Measurements from ENCODE around the gene PIGM.
"Not testable (repeated sequence)": the region's sequence is repeated elsewhere in the genome, so short reads cannot be mapped to it uniquely, and the experiment has no call there.

Gene PIGM

DNA sequence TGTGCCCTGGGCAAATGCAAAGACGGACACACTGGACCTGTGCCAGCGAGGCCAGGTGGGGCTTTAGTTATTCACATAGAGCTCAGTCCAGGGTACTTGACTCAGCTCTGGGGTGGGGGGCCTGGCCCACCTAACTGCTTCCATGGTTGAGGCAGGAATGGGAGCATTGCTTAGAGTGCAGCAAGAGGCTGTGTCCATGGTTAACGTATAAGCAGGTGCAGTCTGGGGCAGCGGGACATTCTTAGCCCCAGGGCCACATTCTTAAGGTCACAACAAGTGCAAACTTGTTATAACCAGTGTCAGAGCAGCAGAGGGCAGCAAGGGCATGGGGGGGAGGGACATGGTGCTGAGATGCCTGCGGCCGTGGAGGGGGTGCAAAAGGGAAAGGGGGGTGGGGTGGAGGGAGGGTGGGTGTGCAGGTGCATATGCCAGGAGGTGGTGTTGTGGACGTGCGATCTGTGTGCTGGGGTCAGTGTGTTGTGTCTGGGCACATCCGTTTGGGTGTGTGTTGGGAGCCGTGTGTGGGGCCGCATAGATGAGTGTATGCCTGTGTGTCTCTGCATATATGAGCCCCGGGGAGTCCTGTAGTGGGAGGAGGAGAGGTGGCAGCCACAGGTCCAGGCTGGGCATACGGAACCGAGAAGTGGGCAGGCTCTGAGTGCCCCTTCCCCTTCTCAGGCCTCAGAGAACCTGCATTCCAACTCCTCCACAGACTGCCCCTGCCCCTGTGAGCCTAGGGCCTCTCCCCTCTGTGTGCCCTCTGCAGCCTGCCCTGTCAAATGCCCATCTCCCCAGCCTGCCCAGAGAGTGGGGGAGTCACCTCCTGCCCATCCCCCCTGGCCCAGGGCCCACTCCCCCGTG lies 29.8 kb upstream of the PIGM start:
- DNase-seq (ENCODE audit: low spot score) = peak; percentile 78

DNA sequence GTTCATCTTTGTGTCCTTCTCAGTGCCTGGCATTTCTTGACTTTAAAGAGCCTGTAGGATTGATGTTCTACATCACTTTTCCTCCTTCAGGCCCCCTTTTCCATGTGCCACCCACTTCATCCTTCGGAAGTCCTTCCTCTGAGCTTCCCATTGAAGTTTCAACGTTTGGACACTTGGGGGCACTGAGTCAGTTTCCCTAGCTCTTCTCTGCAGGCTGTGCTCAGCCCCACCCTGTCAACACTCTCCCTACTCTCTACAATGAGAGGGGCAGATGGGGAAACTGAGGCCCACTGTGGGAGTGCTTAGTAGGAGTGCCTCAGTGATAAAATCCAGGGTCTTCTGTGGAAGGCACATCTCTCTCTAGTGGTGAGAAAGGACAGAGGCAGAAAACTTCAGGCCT lies 26.3 kb upstream of the PIGM start:
- peak; percentile 69 for DNase-seq (ENCODE audit: low spot score)

DNA sequence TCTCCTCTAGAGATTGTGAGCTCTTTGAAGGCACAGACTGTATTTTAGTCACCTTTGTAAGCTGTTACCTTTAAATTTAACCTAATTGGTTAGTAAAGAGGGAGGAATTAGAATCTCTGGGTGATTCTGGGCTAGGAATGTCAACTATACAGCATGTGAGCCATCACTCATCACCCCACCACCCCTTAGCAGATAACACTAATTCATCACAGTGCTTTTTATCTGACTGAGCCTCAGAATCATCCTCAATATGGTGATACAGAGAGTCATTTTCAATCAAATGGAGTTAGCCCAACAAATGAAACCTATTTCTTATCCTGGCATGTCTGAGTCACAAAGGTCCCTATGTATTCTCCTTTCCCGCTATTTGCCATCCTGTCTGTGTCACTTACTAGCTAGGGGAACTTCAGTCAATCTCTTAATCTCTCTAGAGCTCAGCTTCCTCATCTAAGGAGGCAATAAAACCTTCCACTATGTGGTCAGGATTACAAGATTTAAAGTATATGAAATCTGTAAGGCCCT lies 24.9 kb upstream of the PIGM start:
- DNase-seq (ENCODE audit: low spot score) = no peak

DNA sequence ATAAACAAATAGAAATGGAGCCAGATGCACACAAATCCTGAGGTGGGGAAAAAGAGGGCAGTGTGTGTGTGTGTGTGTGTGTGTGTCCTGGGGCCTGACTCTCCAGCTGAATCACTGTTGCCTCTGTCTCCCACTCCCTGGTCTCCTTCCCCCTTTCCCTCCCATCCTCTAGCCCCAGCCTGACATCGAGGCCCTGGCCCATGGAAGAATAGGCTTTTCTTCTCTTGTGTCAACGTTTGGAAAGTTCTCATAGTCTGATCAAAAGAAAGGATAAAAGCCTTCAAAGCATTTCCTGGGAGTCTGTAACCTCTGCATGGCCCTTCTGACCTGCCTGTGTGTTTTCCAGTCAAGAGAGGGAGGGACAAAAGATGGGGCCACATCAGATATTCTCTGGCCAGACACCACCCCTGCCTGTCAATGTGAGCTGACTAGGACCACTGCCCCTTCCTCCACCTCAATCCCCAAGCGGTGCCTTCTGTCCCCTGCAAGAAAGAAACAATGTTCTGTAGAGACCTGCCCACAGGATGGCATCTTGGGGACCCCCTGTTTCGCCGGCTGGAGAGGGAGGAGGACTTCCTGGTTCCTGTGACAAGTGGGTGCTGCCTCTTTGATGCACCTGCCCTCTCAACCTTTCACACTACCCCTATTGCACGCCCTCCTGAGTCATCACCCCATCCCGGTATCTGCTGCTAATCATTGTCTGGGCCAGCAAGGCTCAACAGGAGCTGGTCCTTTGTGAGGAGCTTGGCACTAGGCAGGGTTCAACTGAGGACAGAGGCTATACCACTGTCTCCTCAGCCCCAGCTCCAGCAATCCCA lies 22.0 kb upstream of the PIGM start:
- DNase-seq (ENCODE audit: low spot score) = no peak

DNA sequence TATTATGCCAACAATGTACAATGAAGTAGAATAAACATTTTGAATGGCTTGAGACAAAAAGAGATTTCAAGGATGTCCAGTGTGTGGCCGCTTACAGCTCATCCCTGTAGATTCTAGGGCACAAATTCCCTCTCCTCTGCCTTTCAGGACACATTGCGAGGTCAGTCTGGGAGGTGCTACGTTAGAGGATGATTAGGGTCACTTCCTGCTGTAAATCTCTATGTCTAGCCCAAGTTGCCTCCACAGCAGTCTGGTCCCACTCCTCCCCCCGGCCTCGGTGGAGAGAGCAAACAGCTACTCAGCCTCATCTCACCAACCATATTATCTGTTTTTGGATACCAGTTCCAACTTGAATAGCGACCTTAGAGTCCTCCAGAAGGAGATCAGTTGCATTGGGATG lies 21.1 kb upstream of the PIGM start:
- no peak for DNase-seq (ENCODE audit: low spot score)

DNA sequence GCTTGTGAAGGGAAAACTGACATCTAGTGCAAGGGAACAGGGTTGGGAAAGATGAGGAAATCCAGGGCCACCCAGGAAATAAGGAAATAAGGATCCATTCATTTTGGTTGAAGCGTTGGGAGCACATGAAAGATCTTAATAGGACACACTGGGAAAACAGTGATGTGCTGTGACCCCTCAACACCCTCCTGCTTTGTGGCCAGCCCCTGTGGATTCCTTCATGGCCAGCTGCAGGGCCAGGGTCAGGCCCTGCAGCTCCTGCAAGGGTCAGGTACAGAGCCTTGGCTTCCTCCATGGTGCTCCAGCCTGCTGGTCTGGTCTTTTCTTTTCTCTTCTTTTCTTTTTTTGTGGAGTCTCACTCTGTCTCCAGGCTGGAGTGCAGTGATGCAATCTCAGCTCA lies 18.8 kb upstream of the PIGM start:
- no peak for DNase-seq (ENCODE audit: low spot score)

DNA sequence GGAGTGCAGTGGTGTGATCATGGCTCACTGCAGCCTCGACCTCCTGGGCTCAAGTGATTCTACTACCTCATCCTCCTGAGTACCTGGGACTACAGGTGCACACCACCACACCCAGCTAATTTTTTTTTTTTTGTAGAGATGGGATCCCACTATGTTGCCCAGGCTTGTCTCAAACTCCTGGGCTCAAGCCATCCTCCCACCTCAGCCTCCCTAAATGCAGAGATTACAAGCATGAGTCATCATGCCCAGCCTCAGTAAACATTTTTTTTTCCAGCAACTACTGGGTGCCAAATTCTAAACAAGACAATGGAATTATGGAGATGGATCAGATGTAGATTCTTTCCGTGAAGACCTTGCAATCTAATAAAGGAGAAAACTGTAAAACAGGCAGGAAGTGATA lies 18.4 kb upstream of the PIGM start:
- not testable (repeated sequence) for DNase-seq (ENCODE audit: low spot score)

DNA sequence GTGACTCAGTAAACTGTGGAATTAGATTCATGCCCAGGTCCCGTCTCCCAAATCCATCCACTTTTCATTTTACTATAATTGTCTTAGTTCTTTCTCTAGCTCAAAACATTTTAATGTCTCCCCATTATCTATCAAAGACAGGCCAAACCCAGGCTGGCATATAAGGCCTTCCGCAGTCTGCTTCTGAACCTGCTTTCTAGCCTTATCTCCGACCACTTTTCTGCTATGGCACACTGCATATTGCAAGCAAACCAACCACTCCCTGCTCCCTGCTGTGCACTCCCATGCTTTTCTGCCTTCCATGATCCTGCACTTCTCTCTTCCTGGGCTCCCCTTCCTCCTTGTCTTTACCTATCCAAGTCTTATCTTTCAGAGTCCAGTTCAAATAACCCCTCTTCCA lies 17.3 kb upstream of the PIGM start:
- DNase-seq (ENCODE audit: low spot score) = no peak

DNA sequence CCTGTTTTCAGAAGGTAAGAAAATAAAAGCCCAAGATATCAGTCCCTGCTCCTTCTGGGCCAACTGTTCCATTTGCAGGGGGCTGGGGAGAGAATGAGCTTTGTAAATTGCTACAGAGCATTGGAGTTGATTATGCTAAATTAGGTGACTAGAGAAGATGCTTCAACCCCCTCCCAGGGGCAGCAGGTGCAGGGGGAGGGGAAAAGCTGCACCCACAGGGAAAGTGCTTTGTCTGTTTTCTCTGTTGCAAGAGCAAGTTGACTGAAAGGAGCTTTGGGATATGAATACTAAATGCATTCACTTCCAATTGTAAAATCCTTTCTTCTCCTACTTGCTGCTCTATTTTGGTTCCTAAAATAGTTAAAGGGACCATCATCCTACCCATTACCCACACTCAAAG lies 16.5 kb upstream of the PIGM start:
- DNase-seq (ENCODE audit: low spot score) = no peak

DNA sequence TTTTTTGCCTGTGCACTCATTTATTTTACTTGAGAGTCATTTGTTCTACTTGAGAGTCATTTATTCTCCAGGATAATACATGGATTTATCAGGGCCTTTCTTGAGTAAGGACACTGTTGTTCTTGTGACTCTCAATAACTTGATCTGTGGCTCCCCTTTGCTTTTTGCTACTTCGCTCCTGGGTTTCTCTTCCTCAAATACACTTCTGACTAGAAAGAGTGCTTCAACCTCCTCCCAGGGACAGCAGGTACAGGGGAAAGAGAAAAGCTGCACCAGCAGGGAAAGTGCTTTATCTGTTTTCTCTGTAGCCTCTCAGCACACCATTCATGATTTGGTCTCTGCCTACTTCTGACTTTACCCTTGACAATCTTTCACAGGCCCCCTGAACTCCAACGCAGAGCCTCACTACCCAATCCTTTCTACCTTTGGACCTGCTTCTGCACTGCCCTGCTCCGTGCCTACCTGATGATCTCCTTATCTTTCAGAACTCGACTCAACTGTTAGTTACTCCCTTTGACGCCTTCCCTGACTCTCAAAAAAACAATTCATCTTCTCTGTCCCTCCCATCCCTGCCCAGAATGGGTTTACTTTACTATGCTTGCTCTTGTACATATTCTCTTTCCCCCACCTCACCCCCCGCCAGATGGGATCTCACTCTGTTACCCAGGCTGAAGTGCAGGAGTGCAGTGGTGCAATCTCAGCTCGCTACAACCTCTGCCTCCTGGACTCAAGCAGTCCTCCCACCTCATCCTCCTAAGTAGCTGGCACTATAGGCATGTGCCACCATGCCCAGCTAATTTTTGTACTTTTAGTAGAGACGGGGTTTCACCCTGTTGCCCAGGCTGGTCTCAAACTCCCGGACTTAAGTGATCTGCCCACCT lies 15.6 kb upstream of the PIGM start:
- DNase-seq (ENCODE audit: low spot score) = no peak

DNA sequence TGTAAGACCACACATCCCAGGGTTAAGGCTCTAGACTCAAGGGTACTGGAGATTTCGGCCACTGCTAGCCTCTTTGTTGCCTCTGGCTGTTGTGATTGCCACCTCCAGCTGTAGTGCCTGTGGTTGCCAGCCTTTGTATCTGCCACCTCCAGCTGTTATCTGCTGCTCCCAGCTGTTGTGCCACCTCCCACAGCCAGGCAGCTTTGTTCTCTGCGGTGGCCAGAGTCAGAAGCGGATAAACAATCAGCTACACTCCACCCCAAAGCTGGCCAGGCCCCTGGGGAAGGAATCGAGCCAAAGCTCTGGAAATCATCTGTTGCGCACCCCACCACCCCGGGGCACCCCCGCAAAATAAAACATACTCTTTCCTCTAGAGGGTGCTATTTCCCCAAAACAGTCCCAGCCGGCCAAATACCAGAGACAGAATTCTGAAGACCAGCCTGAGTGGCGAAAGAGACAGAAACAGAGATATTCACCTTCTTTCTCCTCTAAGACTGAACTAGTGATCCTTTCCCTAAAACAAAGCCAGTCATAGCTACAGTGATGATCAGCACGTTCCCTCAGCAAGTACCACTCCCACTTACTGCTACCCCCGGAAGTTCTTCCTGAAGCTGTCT lies 14.8 kb upstream of the PIGM start:
- peak; percentile 98 for DNase-seq (ENCODE audit: low spot score)

DNA sequence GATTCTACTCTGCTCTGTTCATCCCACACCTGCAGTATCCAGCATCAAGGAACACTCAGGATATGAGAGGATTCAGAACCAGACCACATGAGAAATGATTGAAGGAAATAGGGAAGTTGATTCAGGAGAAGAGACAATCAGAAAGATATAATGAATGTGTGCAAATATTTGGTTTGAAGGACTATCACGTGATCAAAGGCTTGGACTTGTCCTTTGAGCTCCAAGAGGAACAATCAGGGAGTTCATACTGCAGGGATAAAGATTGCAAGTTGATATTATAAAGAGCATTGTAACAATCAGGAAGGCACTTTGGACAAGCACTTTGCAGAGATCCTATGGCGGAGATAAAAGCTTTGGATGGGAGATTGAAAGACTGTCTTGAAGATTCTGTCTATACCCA lies 13.9 kb upstream of the PIGM start:
- peak; percentile 49 for DNase-seq (ENCODE audit: low spot score)

DNA sequence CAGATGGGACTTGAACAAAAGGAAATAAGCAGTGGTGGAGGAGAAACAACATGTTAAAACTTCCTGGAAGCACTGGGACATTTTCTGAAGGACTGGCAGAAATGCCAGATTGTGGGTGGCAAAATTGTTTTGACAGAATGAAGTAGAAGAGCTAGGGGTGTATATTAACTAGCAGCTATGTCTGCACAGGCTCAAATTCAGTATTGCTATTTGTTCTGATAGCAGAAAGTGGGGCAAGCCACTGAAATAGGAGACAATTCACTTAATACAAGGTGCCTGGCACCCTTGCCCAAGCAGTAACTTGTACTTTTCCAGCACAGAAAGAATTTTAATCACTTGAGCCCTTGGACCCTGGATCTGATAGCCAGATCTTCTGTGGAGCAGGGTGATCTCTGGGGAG lies 11.8 kb upstream of the PIGM start:
- no peak for DNase-seq (ENCODE audit: low spot score)

DNA sequence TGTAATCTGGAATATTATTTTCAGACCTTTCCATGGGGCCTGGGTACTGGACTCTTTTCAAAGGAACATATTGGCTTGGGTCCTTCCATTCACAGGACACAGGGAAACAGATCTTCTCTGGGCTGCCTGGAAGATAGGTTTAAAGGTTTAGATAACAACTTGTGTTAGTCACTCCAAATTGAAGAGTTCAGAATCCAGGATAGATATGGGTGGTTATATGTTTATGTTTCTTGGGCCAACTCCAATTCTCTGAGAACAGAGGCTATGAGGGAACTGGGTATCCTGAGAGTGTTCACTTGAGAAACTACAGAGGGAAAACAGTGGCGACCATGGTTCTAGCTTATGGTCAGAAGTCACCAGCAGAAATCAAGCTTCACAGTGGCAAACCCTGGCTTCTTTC lies 8.7 kb upstream of the PIGM start:
- no peak for DNase-seq (ENCODE audit: low spot score)

DNA sequence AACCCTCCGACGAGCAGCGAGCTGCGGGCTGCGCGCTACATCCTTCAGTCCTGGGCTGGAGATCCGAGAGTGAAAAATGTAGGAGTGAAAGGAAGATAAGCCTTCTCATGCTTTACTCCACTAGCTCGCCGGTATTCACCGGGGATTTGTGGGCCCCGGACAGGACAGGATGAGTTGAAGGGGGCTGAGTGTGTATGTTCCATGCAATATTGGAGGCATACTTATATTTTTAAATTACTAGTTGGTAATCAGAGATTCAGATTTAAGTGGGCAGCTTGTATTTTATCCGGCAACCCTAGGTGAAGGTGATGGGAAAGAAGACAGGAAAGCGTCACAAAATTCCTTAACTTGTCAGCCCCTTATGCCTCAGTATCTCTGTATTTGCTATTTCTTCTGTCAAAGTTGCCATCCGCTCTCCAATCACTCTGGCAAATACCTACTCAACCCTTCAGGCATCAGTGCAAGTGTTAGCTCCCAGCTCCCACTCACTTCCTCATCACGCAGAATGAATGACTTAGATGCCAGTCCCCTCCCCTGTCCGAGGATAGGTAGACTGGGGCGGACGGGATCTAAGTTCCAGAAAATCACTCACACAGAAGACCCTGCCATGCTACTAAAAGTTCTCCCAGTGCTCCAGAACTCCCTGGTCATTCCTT lies 503 bp upstream of the PIGM start:
- no peak for DNase-seq (ENCODE audit: low spot score)

DNA sequence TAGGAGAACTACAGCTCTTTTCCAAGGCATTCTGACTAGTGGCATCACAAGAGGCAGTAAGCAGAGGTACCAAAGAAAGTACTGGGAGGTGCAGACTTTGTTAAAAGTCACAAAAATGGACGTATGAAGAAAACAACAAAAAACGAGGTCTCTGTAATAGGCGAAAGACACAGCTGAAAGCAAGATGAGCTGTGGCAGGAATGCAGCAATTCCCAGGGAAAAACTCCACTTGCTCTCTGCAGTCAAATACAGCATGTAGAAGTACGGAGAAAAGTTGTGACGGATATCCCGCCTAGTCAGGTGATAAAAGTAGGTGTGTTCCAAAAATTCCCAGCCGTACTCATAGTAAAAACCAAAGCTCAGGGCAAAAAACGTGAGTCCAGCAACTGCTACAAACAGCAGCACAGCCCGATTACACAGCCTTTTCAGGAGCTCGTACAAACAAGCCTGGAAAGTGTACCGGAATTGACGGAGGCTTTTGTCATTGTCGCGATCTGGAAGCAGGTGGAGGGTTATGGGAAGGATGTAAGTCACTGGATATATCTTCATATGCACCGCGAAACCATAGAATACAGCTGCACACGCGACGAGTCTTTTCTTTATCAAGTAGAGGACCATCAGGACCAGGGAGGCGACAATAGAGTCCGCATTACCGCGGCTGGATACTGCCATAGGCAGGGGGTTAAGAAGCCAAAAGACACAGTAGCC lies 979 bp downstream of the PIGM start:
- DNase-seq (ENCODE audit: low spot score) = no peak

DNA sequence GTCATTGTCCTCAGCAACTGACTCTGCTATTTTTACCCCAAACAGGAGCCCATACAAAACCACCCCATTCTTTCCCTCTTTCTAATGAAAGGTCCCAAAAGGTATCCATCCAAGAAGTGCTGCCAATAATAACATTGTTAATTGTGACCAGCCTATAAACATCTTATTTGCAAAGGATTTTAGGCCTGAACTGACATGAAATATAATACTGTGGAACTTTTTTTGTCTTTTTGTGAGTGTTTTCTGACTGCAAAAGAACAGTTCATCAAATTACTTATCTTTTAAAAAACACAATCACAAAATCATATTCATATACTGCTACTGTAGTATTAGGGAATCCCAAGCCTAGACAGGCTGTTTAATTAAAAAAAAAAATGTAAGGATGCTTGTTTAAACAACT lies 3.4 kb downstream of the PIGM start:
- DNase-seq (ENCODE audit: low spot score) = no peak

DNA sequence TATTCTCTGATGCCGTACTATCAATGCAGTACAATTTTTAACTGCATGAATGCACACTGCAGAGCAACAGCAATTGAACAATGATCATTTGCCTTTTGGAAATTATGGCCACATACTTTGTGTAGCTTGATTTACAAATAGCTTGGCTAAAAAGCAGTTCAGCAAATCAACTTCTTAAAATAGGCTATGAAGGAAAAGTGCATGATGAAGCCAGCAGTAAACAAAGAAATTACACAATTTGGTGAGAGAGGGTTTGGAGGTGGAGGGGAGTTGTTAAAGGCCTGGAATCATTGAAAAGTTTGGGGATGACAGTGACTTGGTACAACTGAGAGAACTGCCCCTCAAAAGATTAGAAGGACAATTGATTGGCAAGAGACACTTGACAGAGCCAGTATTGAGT lies 6.5 kb downstream of the PIGM start:
- DNase-seq (ENCODE audit: low spot score) = no peak

DNA sequence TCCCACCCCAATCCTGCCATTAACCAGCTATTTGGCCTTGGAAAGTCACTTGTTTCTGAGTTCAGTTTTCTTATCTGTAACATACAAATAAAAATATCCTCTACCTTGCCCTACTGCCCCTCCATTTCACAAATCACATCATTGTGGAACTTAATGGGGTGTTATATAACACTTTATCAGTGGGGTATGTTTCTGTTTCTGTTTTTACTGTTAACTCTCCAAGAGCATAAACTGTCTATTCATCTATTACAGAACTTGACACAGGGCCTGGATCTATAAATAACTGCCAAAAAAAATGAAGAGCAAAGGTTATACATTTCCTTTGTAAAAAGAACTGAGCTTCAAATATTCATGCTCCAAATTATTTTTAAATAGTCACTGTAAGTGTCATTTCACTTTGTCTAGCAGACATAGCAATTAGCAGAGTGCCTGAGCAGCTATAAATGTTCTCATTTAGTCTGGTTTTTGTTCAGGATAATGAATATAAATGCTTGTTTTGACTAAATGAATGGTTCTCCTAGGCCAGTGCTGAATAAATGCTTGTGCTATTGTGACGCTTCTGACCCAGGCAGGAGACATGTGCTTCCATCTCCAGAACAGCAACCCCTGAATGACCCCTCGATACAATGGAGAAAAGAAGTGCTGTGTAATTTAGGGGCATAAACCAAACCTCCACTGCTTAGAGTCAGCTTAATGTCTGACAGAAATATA lies 7.4 kb downstream of the PIGM start:
- DNase-seq (ENCODE audit: low spot score) = peak; percentile 77

Data from globus pallidus (tissue), 1 donor.